ENCODE results near the gene GZMA.
"Not testable (repeated sequence)": the region's sequence is repeated elsewhere in the genome, so short reads cannot be mapped to it uniquely, and the experiment has no call there.

Gene GZMA

DNA sequence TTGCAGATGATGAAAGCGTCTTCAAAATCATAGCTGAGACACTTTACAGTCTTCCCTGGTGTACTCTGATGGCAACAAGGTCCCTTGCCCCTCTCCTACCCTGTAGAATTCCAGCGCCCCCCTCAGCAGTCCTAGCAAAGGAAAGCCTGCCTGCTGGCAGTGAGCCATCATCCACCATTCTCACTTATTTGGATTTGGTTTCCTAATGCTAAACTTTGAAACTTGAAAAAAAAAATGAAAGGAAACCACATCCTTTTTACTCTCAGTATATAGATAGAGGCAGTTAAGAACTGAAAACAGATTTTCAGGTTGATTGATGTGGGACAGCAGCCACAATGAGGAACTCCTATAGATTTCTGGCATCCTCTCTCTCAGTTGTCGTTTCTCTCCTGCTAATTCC lies at the start of gene GZMA:
Gene GZMA (plus strand): TSS at position 299 of the 400 bp plus-strand sequence. CDS start 37 bp downstream, at position 336.
- DNase-seq (ENCODE audit: low read depth in 2 of 2): no peak

DNA sequence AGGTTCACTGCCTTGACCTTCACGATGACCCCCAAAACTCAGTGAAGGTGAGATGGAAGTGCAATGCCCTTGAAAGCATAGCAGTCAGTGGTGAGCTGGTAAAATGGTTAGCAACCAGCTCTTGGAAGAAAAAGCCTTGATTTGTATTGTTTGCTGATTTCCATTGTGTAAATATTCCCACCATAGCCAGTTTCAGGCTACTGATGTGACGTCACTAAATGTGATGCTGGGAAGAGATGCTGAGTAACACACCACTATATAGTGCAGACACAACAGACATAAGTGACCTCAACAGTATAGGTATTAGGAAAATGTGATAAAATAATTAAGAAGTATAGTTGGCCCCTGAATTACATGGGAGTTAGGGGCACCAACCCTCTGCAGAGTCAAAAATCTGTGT lies 47.3 kb upstream of the GZMA start:
- DNase-seq (ENCODE audit: low read depth in 2 of 2): no peak

DNA sequence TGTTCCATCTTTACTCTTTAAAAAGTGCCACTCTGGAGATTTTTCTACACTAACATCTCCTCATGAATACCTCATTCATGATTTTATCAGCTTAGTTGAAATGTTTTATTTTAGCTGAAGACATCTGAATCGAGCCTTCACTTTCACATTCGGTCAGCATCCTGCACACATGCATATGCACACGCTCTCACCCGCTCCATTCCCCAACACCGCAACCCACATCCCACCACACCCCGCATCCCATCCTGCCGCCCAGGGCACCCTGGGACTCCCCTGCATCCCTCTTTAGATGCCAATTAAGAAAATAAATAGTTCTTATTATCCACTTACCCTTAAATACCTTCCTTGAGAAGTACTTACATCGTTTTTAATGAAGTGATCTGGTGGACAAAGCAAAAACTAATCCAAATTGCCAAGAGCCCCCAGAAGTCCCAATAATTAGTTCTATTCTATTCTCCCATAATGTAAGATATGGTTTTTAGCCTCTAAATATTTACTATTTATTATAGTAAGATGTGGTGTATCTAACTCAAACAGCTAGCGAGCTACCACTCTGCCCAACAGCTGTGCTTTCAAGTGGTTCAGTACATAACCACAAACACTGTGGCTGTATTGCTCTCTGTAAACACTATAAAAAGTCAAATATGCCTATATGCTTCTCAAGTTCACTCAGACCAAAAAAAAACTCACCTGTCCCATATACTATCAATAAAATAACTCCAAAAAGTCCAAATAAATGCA lies 40.2 kb upstream of the GZMA start:
- peak in 1 of 2 donors; percentile 7 for DNase-seq (ENCODE audit: low read depth in 2 of 2)

GRCh38 chr5:55063220-55063863 lies 39.1 kb upstream of the GZMA start:
- DNase-seq (ENCODE audit: low read depth in 2 of 2): no peak

DNA sequence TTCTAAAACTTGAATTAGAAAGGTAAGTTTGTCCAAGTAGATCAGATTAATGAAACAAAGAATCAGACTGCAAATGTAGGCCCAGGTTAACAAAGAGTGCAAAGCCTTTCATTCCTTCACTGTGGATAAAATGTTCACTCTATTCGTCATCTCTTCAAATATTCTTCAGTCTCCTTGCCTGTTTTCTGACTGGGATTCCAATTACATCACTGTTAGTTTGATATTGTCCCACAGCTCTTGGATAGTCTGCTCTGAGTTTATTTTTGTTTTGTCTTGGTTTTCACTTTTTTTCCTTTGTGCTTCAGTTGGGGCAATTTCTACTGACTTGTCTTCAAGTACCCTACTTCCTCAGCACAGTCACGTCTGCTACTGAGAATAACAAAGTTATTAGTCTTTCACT lies 38.5 kb upstream of the GZMA start:
- no peak for DNase-seq (ENCODE audit: low read depth in 2 of 2)

- no peak for DNase-seq (ENCODE audit: low read depth in 2 of 2)
Observed at GRCh38 chr5:55064523-55064922, 37.9 kb upstream of the GZMA start.

DNA sequence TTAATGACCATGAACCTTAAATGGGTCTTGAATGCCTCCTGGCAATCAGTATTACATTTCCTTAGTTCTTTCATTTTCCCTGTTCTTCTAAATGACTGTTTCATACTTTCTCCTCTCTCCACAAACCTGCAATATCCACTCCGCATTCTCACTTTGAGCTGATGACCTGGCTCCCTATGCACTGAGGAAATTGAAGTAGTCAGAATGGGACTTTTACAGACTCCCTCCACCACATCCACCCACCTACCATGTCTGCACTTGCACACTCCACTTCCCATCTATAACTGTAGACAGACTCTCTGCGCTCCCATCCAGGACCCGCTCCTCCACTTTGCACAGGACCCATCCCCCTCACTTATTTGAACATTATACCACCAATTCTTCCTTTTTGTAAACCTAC lies 36.2 kb upstream of the GZMA start:
- no peak for DNase-seq (ENCODE audit: low read depth in 2 of 2)

DNA sequence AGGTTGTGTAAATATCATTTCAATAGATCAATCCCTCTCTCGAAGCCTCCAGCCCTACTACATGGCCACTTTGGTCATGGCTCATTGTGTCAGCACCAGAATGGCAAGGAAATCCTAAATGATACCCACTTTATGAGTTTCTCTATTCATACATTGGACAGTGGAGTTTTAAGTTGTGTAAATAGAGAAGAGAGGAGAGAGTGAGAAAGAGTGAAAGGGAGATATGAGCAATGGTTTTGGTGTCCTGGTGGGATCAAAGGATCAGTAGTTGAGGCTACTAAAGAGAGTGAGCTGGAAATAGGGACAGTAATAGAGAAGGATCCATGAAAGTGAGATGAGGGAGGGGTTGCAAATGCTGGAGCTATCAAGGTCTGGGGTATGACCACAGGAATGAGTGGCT lies 31.5 kb upstream of the GZMA start:
- no peak for DNase-seq (ENCODE audit: low read depth in 2 of 2)

DNA sequence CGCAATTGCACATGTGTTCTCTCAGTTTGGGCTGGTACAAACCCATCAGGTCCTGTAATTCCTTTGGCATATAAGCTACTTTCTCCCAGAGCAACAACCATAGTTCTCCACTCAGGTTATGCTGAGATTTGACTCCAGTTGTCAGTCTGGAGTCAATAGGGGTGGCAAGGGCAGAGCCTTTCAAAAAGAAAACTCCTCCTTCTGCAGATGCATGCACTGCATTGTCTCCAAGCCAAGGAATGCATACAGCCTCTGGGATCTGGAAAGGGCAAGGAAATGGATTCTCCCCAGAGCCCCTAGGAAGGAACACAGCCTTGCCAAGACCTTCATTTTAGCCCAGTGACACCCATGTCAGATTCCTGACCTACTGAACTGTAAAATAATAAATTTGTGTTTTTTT lies 31.0 kb upstream of the GZMA start:
- no peak for DNase-seq (ENCODE audit: low read depth in 2 of 2)

- DNase-seq (ENCODE audit: low read depth in 2 of 2): no peak
Observed at GRCh38 chr5:55072666-55073065, 29.8 kb upstream of the GZMA start.

DNA sequence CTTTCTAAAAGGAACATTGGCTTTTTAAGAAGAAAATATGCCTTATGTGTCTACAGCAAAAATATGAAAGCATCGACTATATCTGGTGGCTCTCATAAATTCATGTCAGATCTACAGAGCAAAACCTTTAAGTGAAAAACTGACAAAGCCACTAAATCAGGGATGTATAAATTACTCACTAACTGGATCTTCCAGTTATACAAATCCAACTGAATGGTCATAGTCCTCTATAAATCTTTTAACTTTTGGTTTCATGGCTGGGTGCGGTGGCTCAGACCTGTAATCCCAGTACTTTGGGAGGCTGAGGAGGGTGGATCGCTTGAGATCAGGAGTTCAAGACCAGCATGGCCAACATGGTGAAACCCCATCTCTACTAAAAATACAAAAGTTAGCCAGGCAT lies 29.2 kb upstream of the GZMA start:
- no peak for DNase-seq (ENCODE audit: low read depth in 2 of 2)

- no peak for DNase-seq (ENCODE audit: low read depth in 2 of 2)
Observed at GRCh38 chr5:55081541-55081940, 20.9 kb upstream of the GZMA start.

DNA sequence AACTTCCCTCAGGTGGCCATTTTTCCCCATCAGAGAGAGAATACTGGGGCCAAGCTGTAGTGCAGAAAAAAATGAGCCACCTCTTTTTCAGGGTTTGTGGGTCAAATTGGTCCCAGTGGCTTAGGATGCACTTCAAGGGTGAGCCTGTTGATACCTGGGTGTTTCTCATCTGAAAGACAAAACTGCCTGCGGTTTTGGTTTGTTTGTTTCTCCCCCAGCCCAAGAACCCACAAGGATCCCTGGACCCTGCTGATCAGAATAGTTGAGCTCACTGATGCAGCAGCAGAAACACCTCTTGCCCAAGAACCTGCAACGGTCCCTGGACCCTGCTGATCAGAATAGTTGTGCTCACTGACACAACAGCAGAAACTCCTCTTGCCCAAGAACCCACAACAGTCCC lies 13.1 kb upstream of the GZMA start:
- not testable (repeated sequence) for DNase-seq (ENCODE audit: low read depth in 2 of 2)

- not testable (repeated sequence) for DNase-seq (ENCODE audit: low read depth in 2 of 2)
Observed at GRCh38 chr5:55091011-55091410, 11.4 kb upstream of the GZMA start.

- no peak for DNase-seq (ENCODE audit: low read depth in 2 of 2)
Observed at GRCh38 chr5:55096182-55096581, 6.3 kb upstream of the GZMA start.

DNA sequence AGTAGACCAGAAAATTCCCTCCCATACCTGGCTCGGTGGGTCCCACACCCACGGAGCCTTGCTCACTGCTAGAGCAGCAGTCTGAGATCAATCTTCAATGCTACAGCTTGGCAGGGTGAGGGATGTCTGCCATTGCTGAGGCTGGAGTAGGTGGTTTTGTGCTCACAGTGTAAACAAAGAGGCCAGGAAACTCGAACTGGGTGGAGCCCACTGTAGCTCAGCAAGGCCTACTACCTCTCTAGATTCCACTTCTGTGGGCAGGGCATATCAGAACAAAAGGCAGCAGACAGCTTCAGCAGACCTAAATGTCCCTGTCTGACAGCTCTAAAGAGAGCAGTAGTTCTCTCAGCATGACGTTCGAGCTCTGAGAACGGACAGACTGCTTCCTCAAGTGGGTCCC lies 5.6 kb upstream of the GZMA start:
- DNase-seq (ENCODE audit: low read depth in 2 of 2): no peak

DNA sequence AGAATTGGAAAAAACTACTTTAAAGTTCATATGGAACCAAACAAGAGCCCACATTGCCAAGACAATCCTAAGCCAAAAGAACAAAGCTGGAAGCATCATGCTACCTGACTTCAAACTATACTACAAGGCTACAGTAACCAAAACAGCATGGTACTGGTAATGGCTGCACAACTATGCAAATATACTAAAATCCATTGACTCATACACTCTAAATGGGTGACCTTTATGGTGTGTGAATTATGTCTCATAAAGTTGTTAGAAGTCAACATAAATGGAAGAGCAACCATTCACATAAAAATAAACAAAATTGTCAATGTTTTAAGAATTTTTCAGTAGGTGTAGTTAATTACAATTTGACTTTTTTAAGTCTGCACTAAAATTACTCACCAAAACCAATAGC lies 1.3 kb upstream of the GZMA start:
- DNase-seq (ENCODE audit: low read depth in 2 of 2): not testable (repeated sequence)

GRCh38 chr5:55101556-55102276 lies 730 bp upstream of the GZMA start:
- DNase-seq (ENCODE audit: low read depth in 2 of 2): no peak

GRCh38 chr5:55104036-55104772 lies 1.8 kb downstream of the GZMA start:
- no peak for DNase-seq (ENCODE audit: low read depth in 2 of 2)

DNA sequence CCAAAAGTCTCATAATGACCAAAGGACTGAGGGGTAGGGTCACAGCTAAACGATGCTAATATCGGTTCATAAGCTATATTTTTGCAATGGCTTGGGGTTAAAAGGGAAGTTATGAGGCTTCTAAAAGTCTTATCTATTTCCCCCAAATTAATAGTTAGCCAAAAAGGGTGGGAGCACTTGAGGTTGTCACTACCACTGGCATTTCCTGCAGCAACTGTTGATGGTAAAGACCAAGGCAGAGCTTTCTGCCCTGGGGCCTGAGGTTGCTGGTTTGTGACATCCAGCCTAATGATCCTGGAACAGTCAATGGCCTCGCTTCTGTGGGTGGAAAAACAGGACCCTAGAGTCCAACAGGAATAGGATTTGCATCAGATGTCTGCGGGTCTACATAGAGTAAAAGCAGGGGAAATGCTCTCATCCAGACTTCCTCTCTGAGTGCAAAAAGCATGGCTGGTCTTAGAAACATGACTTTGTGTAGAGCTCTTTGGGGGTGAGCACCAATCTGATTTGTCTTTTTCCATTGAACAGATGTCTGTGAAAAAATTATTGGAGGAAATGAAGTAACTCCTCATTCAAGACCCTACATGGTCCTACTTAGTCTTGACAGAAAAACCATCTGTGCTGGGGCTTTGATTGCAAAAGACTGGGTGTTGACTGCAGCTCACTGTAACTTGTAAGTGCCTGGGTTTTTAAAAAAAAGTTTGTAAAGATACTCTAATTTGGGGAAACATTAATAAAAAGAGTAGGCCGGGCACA lies 2.7 kb downstream of the GZMA start:
- no peak for DNase-seq (ENCODE audit: low read depth in 2 of 2)

DNA sequence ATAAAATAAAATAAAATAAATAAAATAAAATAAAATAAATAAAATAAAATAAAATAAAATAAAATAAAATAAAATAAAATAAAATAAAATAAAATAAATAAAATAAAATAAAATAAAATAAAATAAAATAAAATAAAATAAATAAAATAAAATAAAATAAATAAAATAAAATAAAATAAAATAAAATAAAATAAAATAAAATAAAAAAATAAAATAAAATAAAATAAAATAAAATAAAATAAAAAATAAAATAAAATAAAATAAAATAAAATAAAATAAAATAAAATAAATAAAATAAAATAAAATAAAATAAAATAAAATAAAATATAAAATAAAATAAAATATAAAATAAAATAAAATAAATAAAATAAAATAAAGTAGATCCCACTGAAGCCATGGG lies 3.5 kb downstream of the GZMA start:
- not testable (repeated sequence) for DNase-seq (ENCODE audit: low read depth in 2 of 2)

Data from stimulated activated CD8-positive, alpha-beta memory T cell treated with anti-CD3 and anti-CD28 coated beads, Interleukin-15, amount 100 ng/mL, for 4 hours (primary cell).